ENCODE data around the gene DPCD.

The DPCD gene

DNA sequence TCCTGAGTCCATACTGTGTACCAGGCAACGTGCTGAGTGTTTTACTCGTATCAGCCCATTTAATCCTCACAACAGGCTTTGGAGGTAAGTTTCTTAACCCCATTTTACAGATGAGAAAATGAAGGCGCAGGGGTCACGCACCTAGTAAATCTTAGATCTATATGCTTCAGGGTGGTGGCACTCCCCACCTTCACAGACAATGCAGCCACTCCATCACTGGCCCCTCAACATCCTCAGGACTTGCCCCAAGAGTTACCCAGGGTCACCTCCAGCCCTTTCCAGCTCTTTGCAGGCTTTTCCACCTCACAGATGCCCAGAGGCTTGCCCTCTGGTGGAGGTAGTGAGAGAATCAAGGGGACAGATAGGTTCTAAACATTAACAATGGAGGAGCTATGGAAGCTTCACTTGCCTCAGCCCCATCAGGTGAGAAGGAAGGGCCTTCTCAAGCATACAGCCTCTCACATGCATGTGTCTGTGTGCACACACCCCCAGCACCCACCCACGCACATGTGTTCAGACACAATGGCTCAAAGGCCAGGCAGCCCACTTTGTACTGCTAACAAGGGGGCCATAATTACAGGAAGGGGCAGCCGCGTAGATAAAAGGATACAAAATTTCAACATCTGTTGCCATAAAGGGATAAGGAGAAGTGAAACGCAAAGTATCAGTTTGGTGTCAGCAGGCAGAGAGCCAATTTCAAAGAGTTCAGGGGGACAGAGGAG is 29.1 kb downstream of the DPCD start:
- DNase-seq: no peak
- Mint-ChIP-seq H3K27me3 (ENCODE audit: low read depth, poor library complexity) (peaks cover 5% of the 10 kb centered on the region), H3K4me1 (peaks cover 54% of the 10 kb centered on the region), H3K27ac (peak overlapping the region; percentile 18), H3K9me3 (no peaks in the 10 kb centered on the region), H3K4me3 (no peak overlapping the region), H3K36me3 (ENCODE audit: low read depth) (peaks cover 16% of the 10 kb centered on the region)
- TF ChIP-seq, protein P1, sequence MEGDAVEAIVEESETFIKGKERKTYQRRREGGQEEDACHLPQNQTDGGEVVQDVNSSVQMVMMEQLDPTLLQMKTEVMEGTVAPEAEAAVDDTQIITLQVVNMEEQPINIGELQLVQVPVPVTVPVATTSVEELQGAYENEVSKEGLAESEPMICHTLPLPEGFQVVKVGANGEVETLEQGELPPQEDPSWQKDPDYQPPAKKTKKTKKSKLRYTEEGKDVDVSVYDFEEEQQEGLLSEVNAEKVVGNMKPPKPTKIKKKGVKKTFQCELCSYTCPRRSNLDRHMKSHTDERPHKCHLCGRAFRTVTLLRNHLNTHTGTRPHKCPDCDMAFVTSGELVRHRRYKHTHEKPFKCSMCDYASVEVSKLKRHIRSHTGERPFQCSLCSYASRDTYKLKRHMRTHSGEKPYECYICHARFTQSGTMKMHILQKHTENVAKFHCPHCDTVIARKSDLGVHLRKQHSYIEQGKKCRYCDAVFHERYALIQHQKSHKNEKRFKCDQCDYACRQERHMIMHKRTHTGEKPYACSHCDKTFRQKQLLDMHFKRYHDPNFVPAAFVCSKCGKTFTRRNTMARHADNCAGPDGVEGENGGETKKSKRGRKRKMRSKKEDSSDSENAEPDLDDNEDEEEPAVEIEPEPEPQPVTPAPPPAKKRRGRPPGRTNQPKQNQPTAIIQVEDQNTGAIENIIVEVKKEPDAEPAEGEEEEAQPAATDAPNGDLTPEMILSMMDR (IDR thresholded peaks at IDR 0.05): no peak

DNA sequence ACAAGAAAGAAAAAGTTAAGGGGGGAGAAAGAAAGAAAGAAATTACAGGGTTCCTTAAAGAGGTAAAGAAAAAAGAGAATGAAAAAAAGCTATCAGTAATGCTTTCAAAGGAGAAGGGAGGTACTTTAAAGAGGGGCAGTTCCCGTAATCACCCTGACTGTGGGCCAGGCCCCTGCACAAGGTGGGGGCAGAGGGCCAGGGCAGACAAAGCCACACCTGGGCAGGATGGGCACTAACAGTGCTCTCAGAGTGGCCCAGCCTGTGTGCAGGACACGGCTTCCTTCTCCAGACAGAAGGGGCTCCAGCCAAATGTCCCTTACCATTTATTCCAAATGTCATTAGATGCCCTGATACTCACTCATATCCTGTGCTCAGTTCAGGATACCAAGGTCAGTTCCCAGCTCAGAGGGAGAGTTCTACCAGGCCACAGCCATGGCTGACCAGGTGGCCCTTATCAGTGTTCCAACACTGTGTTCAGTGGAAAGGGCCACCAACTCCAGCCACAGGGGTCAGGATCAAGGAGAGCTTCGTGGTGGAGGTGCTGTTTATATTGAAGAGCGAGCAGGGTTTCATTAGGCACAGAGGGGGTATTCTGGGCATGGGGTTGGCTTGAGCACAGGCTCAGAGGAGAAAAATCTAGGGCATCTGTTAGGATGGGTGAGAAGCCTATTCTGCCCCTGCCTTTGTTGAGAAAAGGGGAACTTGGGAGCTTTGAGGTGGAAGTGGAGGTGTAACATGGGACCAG is 29.9 kb downstream of the DPCD start:
- peaks cover 5% of the 10 kb centered on the region for H3K27me3 Mint-ChIP-seq (ENCODE audit: low read depth, poor library complexity)
- H3K27ac Mint-ChIP-seq: peak overlapping the region; percentile 57
- H3K4me1 Mint-ChIP-seq: peaks cover 48% of the 10 kb centered on the region
- no peaks in the 10 kb centered on the region for H3K9me3 Mint-ChIP-seq
- peaks cover 23% of the 10 kb centered on the region for H3K36me3 Mint-ChIP-seq (ENCODE audit: low read depth)
- TF ChIP-seq, protein P1 (IDR thresholded peaks at IDR 0.05): no peak
- H3K4me3 Mint-ChIP-seq: no peak overlapping the region
- DNase-seq: no peak

DNA sequence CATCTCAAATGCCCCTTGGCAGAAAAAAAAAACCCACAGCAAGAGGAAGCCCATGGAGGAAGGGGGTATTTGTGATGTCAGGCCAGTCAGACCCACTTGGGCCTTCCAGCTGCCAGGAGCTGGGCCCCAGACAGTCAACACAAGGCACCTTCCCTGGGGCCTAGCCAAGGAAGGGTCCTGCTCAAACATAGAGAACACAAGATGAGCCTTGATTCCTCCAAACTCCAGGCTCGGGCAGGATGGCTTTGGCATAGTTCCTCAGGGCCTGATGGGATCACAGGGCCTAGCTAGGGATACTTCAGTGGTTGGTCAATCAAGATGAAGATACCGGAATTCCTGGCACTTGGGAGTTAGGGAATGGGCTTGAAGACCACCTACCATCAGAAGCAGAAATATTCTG is 30.8 kb downstream of the DPCD start:
- Mint-ChIP-seq H3K27me3 (ENCODE audit: low read depth, poor library complexity) (peaks cover 5% of the 10 kb centered on the region), H3K36me3 (ENCODE audit: low read depth) (peaks cover 32% of the 10 kb centered on the region), H3K4me3 (no peak overlapping the region), H3K27ac (no peak overlapping the region), H3K9me3 (peaks cover 4% of the 10 kb centered on the region), H3K4me1 (peaks cover 40% of the 10 kb centered on the region)
- TF ChIP-seq, protein P1 (IDR thresholded peaks at IDR 0.05): no peak
- no peak for DNase-seq

DNA sequence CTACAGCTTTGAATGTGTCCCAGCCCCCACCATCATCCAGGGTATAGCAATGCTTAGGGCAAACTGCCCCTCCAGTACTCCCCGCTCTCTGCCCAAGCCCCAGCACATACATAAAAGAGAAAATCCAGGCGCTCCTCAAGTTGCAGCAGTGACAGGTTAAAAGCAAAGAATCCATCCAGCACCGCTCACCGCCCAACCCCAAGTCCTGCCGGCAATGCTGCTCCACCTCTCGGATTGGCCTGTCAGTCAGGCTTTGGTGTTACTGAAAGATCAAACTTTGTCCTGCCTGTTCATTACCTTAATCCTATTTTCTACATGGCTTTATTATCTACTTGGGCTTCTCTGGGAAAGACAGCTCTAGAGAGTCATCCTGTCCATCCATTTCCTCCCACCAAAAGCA is 31.9 kb downstream of the DPCD start:
- peaks cover 4% of the 10 kb centered on the region for H3K9me3 Mint-ChIP-seq
- peaks cover 32% of the 10 kb centered on the region for H3K4me1 Mint-ChIP-seq
- no peak for DNase-seq
- H3K27ac Mint-ChIP-seq: no peak overlapping the region
- peaks cover 5% of the 10 kb centered on the region for H3K27me3 Mint-ChIP-seq (ENCODE audit: low read depth, poor library complexity)
- TF ChIP-seq, protein P1 (IDR thresholded peaks at IDR 0.05): no peak
- peaks cover 43% of the 10 kb centered on the region for H3K36me3 Mint-ChIP-seq (ENCODE audit: low read depth)
- no peak overlapping the region for H3K4me3 Mint-ChIP-seq

DNA sequence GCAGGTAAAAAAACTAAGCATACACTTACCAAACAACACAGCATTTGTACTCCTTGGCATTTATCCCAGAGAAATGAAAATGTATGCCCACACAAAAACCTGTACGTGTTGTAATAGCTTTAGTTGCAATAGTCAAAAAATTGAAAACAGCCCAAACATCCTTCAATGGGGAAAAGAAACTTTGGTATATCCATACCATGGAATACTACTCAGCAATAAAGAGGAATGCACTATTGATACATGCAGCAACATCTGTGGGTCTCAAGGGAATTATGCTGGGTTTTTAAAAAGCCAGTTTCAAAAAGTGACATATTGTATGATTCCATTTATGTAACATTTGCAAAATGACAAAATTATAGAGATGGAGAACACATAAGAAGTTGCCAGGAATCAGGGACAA is 35.4 kb downstream of the DPCD start:
- Mint-ChIP-seq H3K27me3 (ENCODE audit: low read depth, poor library complexity) (peaks cover 3% of the 10 kb centered on the region), H3K9me3 (peaks cover 4% of the 10 kb centered on the region), H3K36me3 (ENCODE audit: low read depth) (peaks cover 45% of the 10 kb centered on the region), H3K4me1 (peaks cover 21% of the 10 kb centered on the region), H3K4me3 (no peak overlapping the region), H3K27ac (no peak overlapping the region)
- no peak for DNase-seq
- TF ChIP-seq, protein P1 (IDR thresholded peaks at IDR 0.05): no peak
